Measurements from ENCODE around the gene MYMK. TPM values are rescaled to one million over a fixed set of nuclear protein-coding genes. Genes with fewer than 3 reads are reported as not detected.

MYMK gene
- polyA plus RNA-seq, 2 donors: not detected

DNA sequence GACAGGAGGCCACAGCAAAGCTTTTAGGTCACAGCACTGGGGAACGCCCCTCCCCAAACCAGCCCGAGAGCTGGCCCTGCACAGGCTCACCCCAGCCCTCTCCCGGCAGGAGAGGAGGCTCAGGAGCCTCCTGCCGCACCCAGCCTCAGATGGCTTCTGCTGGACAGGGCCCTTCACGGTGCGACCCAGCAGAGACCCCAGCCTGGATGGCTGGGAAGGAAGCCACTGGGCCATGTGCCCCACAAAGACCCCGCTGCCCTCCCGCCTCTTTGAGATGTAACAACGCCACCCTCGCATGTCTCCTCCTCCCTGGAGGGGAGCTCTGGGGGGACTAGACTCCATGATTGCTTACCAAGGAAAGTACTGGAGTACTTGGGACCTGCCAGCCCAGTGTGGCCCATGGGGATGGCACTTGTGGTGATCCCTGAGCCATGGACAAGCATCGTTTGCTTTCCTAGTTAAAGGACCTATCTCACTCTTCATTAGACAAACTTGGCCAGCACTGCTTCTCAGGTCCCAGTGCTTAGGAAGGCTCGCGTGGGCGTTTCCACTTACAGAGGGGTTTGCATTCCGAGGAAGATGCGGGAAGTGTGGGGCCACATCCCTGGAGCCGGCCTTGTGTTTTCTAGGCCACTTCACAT, 9.0 kb downstream of the MYMK start:
- Histone ChIP-seq H3K4me1 (ENCODE audit: control insufficient read depth in 2 of 2, insufficient read depth in 2 of 2, low read length in 1 of 2) (peaks cover 0 to 8% of the 10 kb centered on the region in 2 donors), H3K4me3 (ENCODE audit: low read depth in 1 of 2, low read length in 2 of 2) (no peak overlapping the region), H3K36me3 (ENCODE audit: control insufficient read depth in 2 of 2, insufficient read depth in 2 of 2, low read length in 1 of 2) (no peaks in the 10 kb centered on the region), H3K27me3 (ENCODE audit: control insufficient read depth in 1 of 2, insufficient read depth in 2 of 2, low read length in 2 of 2) (no peaks in the 10 kb centered on the region), H3K27ac (ENCODE audit: low read depth in 2 of 2, low read length in 1 of 2) (no peak overlapping the region), H3K9me3 (ENCODE audit: control insufficient read depth in 2 of 2, insufficient read depth in 1 of 2, low read depth in 1 of 2, low read length in 1 of 2) (no peaks in the 10 kb centered on the region)
- WGBS, 2 donors: 89 to 93% methylated on average over 17 of the region's 17 CpGs

DNA sequence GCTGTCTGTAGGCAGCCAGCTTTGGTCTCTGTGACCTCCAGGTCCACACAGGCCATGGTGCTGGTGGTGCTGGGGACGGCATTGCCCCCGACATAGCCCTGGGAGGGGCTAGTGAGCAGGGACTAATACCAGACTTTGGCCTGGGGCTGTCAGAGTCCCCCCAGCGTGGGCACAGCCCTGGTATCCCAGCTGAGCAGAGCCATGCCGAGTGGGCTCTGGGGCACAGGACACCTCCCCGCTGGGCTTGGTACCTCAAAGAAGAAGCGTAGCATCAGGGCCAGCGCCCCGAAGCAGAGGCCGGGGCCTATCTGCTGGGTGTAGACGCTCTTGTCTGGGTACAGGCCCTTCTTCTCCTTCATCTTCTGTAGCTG, 9.5 kb downstream of the MYMK start:
- Histone ChIP-seq H3K4me1 (ENCODE audit: control insufficient read depth in 2 of 2, insufficient read depth in 2 of 2, low read length in 1 of 2) (peaks cover 0 to 8% of the 10 kb centered on the region in 2 donors), H3K27me3 (ENCODE audit: control insufficient read depth in 1 of 2, insufficient read depth in 2 of 2, low read length in 2 of 2) (no peaks in the 10 kb centered on the region), H3K27ac (ENCODE audit: low read depth in 2 of 2, low read length in 1 of 2) (no peak overlapping the region), H3K36me3 (ENCODE audit: control insufficient read depth in 2 of 2, insufficient read depth in 2 of 2, low read length in 1 of 2) (no peaks in the 10 kb centered on the region), H3K4me3 (ENCODE audit: low read depth in 1 of 2, low read length in 2 of 2) (no peak overlapping the region), H3K9me3 (ENCODE audit: control insufficient read depth in 2 of 2, insufficient read depth in 1 of 2, low read depth in 1 of 2, low read length in 1 of 2) (no peaks in the 10 kb centered on the region)
- WGBS, 2 donors: 85 to 87% methylated on average over 10 of the region's 10 CpGs

DNA sequence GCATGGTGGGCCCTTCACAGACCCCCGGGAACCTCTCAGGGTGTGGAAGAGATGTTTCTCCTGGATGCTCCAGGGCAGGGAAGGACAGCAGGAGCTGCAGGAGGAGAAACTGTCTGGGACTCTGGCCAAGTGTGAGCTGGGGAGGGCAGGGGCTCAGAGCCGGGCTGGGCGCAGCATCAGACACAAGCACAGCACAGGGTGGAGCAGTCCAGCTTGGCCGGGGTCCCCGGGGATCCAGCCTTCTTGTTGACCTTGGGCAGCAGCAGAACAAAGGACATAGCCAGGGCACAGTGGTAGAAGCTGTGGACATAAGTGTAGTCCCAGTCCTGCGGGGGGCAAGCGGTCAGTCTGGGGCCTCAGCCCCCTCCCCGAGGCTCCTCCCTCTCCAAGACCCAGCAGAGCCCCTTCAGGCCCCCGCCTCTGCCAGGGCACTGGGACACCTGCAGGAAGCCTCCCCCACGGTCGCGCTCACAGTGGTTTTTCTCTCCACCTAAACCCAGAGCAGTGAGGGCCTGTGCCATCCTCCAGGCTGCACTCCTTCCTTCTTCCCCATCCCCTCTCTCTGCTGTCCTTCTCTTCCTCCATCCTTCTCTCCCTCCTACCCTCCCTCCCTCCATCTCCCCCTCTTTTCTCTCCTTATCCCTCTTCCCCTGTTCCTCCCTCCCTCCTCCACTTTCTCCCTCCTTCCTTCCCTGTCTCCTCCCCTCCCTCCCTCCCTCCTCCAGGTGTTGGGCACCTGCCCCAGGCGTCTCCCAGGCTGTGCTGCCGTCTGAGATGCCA, 10.1 kb downstream of the MYMK start:
- H3K4me1 ChIP-seq (ENCODE audit: control insufficient read depth in 2 of 2, insufficient read depth in 2 of 2, low read length in 1 of 2): peaks cover 0 to 8% of the 10 kb centered on the region in 2 donors
- no peaks in the 10 kb centered on the region for H3K9me3 ChIP-seq (ENCODE audit: control insufficient read depth in 2 of 2, insufficient read depth in 1 of 2, low read depth in 1 of 2, low read length in 1 of 2)
- no peak overlapping the region for H3K27ac ChIP-seq (ENCODE audit: low read depth in 2 of 2, low read length in 1 of 2)
- 37 to 42% methylated on average over 10 to 14 of the region's 14 CpGs for WGBS, 2 donors
- no peaks in the 10 kb centered on the region for H3K27me3 ChIP-seq (ENCODE audit: control insufficient read depth in 1 of 2, insufficient read depth in 2 of 2, low read length in 2 of 2)
- no peak overlapping the region for H3K4me3 ChIP-seq (ENCODE audit: low read depth in 1 of 2, low read length in 2 of 2)
- no peaks in the 10 kb centered on the region for H3K36me3 ChIP-seq (ENCODE audit: control insufficient read depth in 2 of 2, insufficient read depth in 2 of 2, low read length in 1 of 2)

DNA sequence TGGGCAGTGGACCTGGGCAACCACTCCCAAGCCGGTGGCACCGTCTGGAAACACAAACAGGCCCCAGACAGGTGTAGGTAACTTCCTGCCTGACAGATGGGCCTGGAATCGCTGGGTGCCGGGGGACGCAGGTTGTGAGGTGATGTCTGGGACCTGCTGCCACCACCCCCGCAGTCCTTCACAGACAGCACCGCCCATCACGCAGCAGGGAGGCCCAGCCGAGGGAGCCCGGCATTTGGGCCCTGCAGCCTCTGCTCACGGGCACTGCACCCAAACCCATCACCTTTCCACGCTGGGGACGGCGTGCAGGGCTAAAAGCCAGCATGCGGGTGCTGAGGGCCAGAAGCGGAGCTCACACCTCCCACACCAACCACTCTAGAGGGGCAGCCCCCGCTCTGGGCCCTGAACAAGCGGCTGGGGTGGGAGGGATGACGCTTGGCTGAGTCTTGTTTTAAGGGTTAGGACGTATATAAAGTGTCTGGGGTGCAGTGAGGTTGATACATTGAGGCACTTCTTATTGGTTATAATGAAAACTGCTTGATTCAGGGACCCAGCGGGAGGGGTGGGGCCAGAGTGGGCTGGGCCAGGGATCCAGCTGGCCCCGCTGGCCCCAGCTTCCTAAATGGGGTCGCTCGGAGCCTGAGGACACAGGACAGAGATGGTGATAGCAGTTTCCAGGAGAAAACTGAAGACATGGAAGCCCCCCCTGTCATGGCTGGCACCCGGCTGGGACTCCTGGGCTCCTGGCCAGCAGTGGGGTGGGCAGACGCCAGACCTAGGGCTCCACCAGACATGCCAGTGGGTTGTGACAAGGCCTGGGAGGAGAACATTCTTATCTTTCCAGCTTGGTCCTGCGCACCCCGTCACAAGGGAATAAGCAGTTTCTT, 11.3 kb downstream of the MYMK start:
- H3K9me3 ChIP-seq (ENCODE audit: control insufficient read depth in 2 of 2, insufficient read depth in 1 of 2, low read depth in 1 of 2, low read length in 1 of 2): no peaks in the 10 kb centered on the region
- WGBS, 2 donors: 69 to 70% methylated on average over 28 of the region's 28 CpGs
- no peaks in the 10 kb centered on the region for H3K36me3 ChIP-seq (ENCODE audit: control insufficient read depth in 2 of 2, insufficient read depth in 2 of 2, low read length in 1 of 2)
- no peak overlapping the region for H3K4me3 ChIP-seq (ENCODE audit: low read depth in 1 of 2, low read length in 2 of 2)
- no peak overlapping the region for H3K27ac ChIP-seq (ENCODE audit: low read depth in 2 of 2, low read length in 1 of 2)
- no peaks in the 10 kb centered on the region for H3K27me3 ChIP-seq (ENCODE audit: control insufficient read depth in 1 of 2, insufficient read depth in 2 of 2, low read length in 2 of 2)
- H3K4me1 ChIP-seq (ENCODE audit: control insufficient read depth in 2 of 2, insufficient read depth in 2 of 2, low read length in 1 of 2): peaks cover 0 to 13% of the 10 kb centered on the region in 2 donors

DNA sequence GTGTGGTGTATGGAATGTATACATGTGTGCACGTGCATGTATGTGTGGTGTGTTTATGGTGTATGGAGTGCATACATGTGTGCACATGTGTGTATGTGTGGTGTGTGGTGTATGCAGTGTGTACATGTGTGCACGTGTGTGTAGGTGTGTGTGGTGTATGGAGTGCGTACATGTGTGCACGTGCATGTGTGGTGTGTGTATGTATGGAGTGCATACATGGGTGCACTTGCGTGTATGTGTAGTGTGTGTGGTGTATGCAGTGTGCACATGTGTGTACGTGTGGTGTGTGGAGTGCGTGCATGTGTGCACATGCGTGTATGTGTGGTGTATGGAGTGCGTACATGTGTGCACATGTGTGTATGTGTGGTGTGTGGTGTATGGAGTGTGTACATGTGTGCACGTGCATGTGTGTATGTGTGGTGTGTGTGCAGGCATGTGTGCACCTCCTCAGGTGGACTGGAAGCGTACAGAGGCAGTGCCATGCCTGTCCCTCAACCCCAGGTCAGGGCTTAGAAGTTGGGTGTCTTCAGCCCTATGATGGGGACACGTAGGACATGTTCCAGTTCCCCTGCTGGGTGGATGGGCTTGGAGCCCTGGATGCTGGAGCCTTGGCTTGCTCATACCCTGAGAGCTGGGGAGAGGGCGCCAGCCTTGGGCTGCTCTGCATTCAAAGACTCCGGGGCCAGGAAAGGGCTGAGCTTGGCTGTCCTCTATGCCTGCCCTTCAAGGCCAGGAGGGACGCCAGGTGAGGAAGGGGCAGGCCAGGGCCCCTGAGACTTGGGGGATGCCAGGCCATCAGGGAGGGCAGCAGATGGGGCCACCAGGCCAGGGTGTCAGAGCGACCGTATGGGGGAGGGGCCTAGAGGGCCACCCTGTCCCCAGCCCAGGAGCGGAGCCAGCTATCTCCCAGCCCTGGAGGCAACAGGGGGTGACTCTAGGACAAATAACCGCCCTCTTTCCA, 12.2 kb downstream of the MYMK start:
- Histone ChIP-seq H3K4me3 (ENCODE audit: low read depth in 1 of 2, low read length in 2 of 2) (no peak overlapping the region), H3K27ac (ENCODE audit: low read depth in 2 of 2, low read length in 1 of 2) (no peak overlapping the region), H3K36me3 (ENCODE audit: control insufficient read depth in 2 of 2, insufficient read depth in 2 of 2, low read length in 1 of 2) (no peaks in the 10 kb centered on the region), H3K4me1 (ENCODE audit: control insufficient read depth in 2 of 2, insufficient read depth in 2 of 2, low read length in 1 of 2) (peaks cover 0 to 13% of the 10 kb centered on the region in 2 donors), H3K27me3 (ENCODE audit: control insufficient read depth in 1 of 2, insufficient read depth in 2 of 2, low read length in 2 of 2) (no peaks in the 10 kb centered on the region), H3K9me3 (ENCODE audit: control insufficient read depth in 2 of 2, insufficient read depth in 1 of 2, low read depth in 1 of 2, low read length in 1 of 2) (no peaks in the 10 kb centered on the region)
- WGBS, 2 donors: 87% methylated on average over 19 of the region's 19 CpGs

DNA sequence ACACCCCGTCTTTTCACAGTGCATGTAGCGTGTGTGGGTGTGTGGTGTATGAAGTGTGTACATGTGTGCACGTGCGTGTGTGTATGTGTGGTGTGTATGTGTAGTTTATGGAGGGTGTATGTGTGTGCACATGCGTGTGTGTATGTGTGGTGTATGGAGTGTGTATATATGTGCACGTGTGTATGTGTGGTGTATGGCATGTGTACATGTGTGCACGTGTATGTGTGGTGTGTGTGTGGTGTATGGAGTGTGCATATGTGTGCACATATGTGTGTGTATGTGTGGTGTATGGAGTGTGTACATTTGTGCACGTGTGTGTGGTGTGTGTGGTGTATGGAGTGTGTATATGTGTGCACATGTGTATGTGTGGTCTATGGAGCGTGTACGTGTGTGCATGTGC, 13.2 kb downstream of the MYMK start:
- 87% methylated on average over 10 of the region's 10 CpGs for WGBS, 2 donors
- H3K36me3 ChIP-seq (ENCODE audit: control insufficient read depth in 2 of 2, insufficient read depth in 2 of 2, low read length in 1 of 2): no peaks in the 10 kb centered on the region
- H3K4me3 ChIP-seq (ENCODE audit: low read depth in 1 of 2, low read length in 2 of 2): no peak overlapping the region
- H3K4me1 ChIP-seq (ENCODE audit: control insufficient read depth in 2 of 2, insufficient read depth in 2 of 2, low read length in 1 of 2): peaks cover 0 to 13% of the 10 kb centered on the region in 2 donors
- no peaks in the 10 kb centered on the region for H3K9me3 ChIP-seq (ENCODE audit: control insufficient read depth in 2 of 2, insufficient read depth in 1 of 2, low read depth in 1 of 2, low read length in 1 of 2)
- no peaks in the 10 kb centered on the region for H3K27me3 ChIP-seq (ENCODE audit: control insufficient read depth in 1 of 2, insufficient read depth in 2 of 2, low read length in 2 of 2)
- no peak overlapping the region for H3K27ac ChIP-seq (ENCODE audit: low read depth in 2 of 2, low read length in 1 of 2)

DNA sequence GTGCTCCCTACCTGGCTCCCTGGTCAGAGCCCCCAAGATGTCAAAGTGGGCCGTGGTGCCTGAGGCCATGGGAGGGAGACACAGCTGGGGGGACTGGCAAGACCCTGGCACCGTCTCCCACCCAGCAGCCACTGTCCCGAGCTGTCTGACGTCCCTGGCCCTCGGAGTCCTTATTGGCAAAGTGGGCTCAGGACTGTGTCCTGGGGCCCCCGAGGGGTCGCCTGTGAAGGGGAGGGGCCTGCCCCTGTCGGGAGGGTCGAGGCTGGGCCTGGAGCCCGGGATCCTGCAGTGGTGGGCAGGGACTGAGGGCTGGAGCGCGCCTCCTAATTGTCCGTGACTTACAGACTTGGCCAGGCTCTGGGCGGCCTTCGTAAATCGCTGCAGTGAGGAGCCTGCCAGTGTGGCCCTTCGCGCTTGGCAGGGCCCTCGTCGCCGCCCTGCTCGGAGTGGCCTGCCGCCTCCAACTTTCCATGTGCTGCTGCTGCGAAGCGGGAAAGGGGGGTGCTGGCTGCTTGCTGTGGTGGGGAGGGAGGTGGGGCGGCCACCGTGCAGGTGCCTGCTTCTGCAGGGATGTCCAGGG, 13.7 kb downstream of the MYMK start:
- Histone ChIP-seq H3K4me3 (ENCODE audit: low read depth in 1 of 2, low read length in 2 of 2) (no peak overlapping the region), H3K4me1 (ENCODE audit: control insufficient read depth in 2 of 2, insufficient read depth in 2 of 2, low read length in 1 of 2) (peaks cover 0 to 14% of the 10 kb centered on the region in 2 donors), H3K36me3 (ENCODE audit: control insufficient read depth in 2 of 2, insufficient read depth in 2 of 2, low read length in 1 of 2) (no peaks in the 10 kb centered on the region), H3K9me3 (ENCODE audit: control insufficient read depth in 2 of 2, insufficient read depth in 1 of 2, low read depth in 1 of 2, low read length in 1 of 2) (no peaks in the 10 kb centered on the region), H3K27ac (ENCODE audit: low read depth in 2 of 2, low read length in 1 of 2) (no peak overlapping the region), H3K27me3 (ENCODE audit: control insufficient read depth in 1 of 2, insufficient read depth in 2 of 2, low read length in 2 of 2) (no peaks in the 10 kb centered on the region)
- WGBS, 2 donors: 91 to 93% methylated on average over 27 of the region's 27 CpGs

DNA sequence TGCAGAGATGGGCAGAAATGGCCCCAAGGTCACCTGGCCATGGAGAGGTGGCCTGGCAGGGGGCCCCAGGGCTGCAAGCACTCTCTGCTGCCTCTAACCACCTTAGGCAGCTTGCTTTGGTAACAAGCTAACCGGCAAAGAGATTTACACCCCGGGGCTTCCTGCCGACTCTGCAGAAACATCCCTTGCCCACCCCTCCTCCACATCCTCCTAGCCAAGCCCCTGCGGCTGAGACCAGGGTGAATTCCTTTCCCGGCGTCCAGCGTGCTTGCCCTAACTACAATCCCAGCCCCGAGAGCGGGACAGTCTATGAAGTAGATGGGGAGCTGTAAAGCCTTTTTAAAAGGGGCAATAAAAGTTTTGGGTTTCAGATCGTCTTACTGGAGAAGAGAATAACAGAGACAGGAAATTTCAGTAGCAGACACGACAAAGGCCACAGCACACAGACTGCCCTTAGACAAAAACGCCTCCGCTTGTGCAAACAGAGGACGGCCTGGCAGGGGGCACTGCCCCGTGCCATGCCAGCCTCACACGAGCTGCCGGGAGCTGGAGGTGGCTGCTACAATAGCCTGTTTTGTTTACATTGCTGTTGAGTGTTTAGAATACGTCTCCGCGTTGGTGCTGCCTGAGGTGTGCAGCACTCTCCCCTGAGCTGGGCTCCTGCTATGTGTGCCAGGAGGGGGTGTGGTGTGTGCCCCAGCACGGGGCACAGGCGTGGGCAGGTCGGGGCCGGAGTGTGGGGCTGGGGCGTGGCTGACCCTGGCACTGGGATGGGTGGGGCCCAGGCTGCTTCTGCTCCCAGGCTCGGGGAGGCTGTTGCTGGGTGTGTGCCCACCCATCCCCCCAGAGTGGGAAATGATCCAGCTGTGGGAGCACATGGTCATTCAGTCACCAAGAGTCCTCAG, 15.3 kb downstream of the MYMK start:
- H3K9me3 ChIP-seq (ENCODE audit: control insufficient read depth in 2 of 2, insufficient read depth in 1 of 2, low read depth in 1 of 2, low read length in 1 of 2): no peaks in the 10 kb centered on the region
- H3K27me3 ChIP-seq (ENCODE audit: control insufficient read depth in 1 of 2, insufficient read depth in 2 of 2, low read length in 2 of 2): no peaks in the 10 kb centered on the region
- WGBS, 2 donors: 5 to 9% methylated on average over 26 of the region's 26 CpGs
- no peak overlapping the region for H3K27ac ChIP-seq (ENCODE audit: low read depth in 2 of 2, low read length in 1 of 2)
- peaks cover 0 to 15% of the 10 kb centered on the region in 2 donors for H3K4me1 ChIP-seq (ENCODE audit: control insufficient read depth in 2 of 2, insufficient read depth in 2 of 2, low read length in 1 of 2)
- no peak overlapping the region for H3K4me3 ChIP-seq (ENCODE audit: low read depth in 1 of 2, low read length in 2 of 2)
- no peaks in the 10 kb centered on the region for H3K36me3 ChIP-seq (ENCODE audit: control insufficient read depth in 2 of 2, insufficient read depth in 2 of 2, low read length in 1 of 2)

Measured in esophagus (tissue), 2 donors.